ACC112 (cell line): ENCODE data around the gene MUC20.
"Not testable (repeated sequence)": the region's sequence is repeated elsewhere in the genome, so short reads cannot be mapped to it uniquely, and the experiment has no call there.

Experiments used
- H2AFZ ChIP-seq: fragments of 200-600 bp; sonication (generic); one replicate; pipeline ENCODE4 v1.6.0; 2017; ENCODE audit warnings: antibody characterized with exemption, low read length; ENCODE audit not compliant: unreplicated experiment
- H3K27ac ChIP-seq: fragments of 200-600 bp; sonication (generic); 2 replicates; pipeline ENCODE4 v1.5.1; 2014; ENCODE audit warnings: low read depth, mild to moderate bottlenecking, antibody characterized with exemption, low read length, moderate library complexity
- H3K27me3 ChIP-seq: fragments of 200-600 bp; sonication (generic); 2 replicates; pipeline ENCODE4 v1.6.1; 2014; ENCODE audit warnings: mild to moderate bottlenecking, antibody characterized with exemption, low read length, moderate library complexity, mixed read lengths; ENCODE audit not compliant: insufficient read depth
- H3K36me3 ChIP-seq: fragments of 200-600 bp; sonication (generic); 2 replicates; pipeline ENCODE4 v1.6.1; 2016; ENCODE audit warnings: mild to moderate bottlenecking, antibody characterized with exemption, low read length, moderate library complexity, mixed read lengths; ENCODE audit not compliant: insufficient read depth
- H3K4me1 ChIP-seq: fragments of 200-600 bp; sonication (generic); one replicate; pipeline ENCODE4 v1.6.1; 2016; ENCODE audit warnings: low read length, mixed read lengths; ENCODE audit not compliant: insufficient read depth, unreplicated experiment, control insufficient read depth
- H3K4me3 ChIP-seq: fragments of 200-600 bp; sonication (generic); 2 replicates; pipeline ENCODE4 v1.5.1; 2014; ENCODE audit warnings: mild to moderate bottlenecking, low read depth, low read length
- H3K79me2 ChIP-seq: fragments of 200-600 bp; sonication (generic); one replicate; pipeline ENCODE4 v1.6.0; 2016; ENCODE audit warnings: low read length; ENCODE audit not compliant: control insufficient read depth, unreplicated experiment, insufficient read depth

The MUC20 gene

GRCh38 chr3:195722996-195723345 lies 2.2 kb downstream of the MUC20 start:
- H2AFZ ChIP-seq, H3K4me3 ChIP-seq, H3K36me3 ChIP-seq, H3K79me2 ChIP-seq, H3K27ac ChIP-seq, H3K4me1 ChIP-seq: not testable (repeated sequence)
- H3K27me3 ChIP-seq = peaks cover 32% of the 10 kb centered on the region

- H3K4me3 ChIP-seq, H3K36me3 ChIP-seq, H3K27ac ChIP-seq, H3K79me2 ChIP-seq, H2AFZ ChIP-seq, H3K4me1 ChIP-seq: not testable (repeated sequence)
- peaks cover 19% of the 10 kb centered on the region for H3K27me3 ChIP-seq
These were observed 3.6 kb downstream of the MUC20 start for GRCh38 chr3:195724363-195724762.

- H3K27ac ChIP-seq, H3K36me3 ChIP-seq, H3K4me3 ChIP-seq, H3K27me3 ChIP-seq, H2AFZ ChIP-seq, H3K79me2 ChIP-seq, H3K4me1 ChIP-seq: not testable (repeated sequence)
These were observed 5.3 kb downstream of the MUC20 start for GRCh38 chr3:195725916-195726740.

GRCh38 chr3:195727606-195728195 lies 6.9 kb downstream of the MUC20 start:
- no peaks in the 10 kb centered on the region for H3K79me2 ChIP-seq
- no peak overlapping the region for H3K4me3 ChIP-seq
- peaks cover 6% of the 10 kb centered on the region for H3K27me3 ChIP-seq
- no peak overlapping the region for H2AFZ ChIP-seq
- H3K36me3 ChIP-seq = no peaks in the 10 kb centered on the region
- H3K27ac ChIP-seq = no peak overlapping the region
- no peaks in the 10 kb centered on the region for H3K4me1 ChIP-seq

- not testable (repeated sequence) for H3K27me3 ChIP-seq, H3K36me3 ChIP-seq, H3K27ac ChIP-seq, H3K4me3 ChIP-seq, H3K79me2 ChIP-seq, H3K4me1 ChIP-seq, H2AFZ ChIP-seq
These were observed 8.0 kb downstream of the MUC20 start for GRCh38 chr3:195728789-195729188.

- H3K27ac ChIP-seq = no peak overlapping the region
- H2AFZ ChIP-seq = no peak overlapping the region
- H3K4me3 ChIP-seq = no peak overlapping the region
- H3K4me1 ChIP-seq = no peaks in the 10 kb centered on the region
- H3K27me3 ChIP-seq = peaks cover 6% of the 10 kb centered on the region
- no peaks in the 10 kb centered on the region for H3K36me3 ChIP-seq
- H3K79me2 ChIP-seq = no peaks in the 10 kb centered on the region
These were observed 8.9 kb downstream of the MUC20 start for GRCh38 chr3:195729476-195730251.

- H3K27ac ChIP-seq = no peak overlapping the region
- peaks cover 24% of the 10 kb centered on the region for H3K27me3 ChIP-seq
- no peaks in the 10 kb centered on the region for H3K79me2 ChIP-seq
- H3K4me1 ChIP-seq = no peaks in the 10 kb centered on the region
- H2AFZ ChIP-seq = no peak overlapping the region
- H3K4me3 ChIP-seq = no peak overlapping the region
- no peaks in the 10 kb centered on the region for H3K36me3 ChIP-seq
These were observed 10.7 kb downstream of the MUC20 start for GRCh38 chr3:195731356-195731905.

- Histone ChIP-seq H3K79me2 (no peaks in the 10 kb centered on the region), H3K4me1 (no peaks in the 10 kb centered on the region), H3K27ac (no peak overlapping the region), H2AFZ (no peak overlapping the region), H3K27me3 (peaks cover 30% of the 10 kb centered on the region), H3K4me3 (no peak overlapping the region), H3K36me3 (no peaks in the 10 kb centered on the region)
These were observed 12.2 kb downstream of the MUC20 start for GRCh38 chr3:195732940-195733339.

GRCh38 chr3:195735036-195735695 lies 14.4 kb downstream of the MUC20 start:
- no peak overlapping the region for H2AFZ ChIP-seq
- no peak overlapping the region for H3K27ac ChIP-seq
- H3K4me1 ChIP-seq = no peaks in the 10 kb centered on the region
- peaks cover 47% of the 10 kb centered on the region for H3K27me3 ChIP-seq
- no peaks in the 10 kb centered on the region for H3K36me3 ChIP-seq
- H3K4me3 ChIP-seq = no peak overlapping the region
- no peaks in the 10 kb centered on the region for H3K79me2 ChIP-seq

GRCh38 chr3:195736866-195737490 lies 16.2 kb downstream of the MUC20 start:
- no peak overlapping the region for H3K27ac ChIP-seq
- H3K79me2 ChIP-seq = no peaks in the 10 kb centered on the region
- H3K4me1 ChIP-seq = no peaks in the 10 kb centered on the region
- no peak overlapping the region for H2AFZ ChIP-seq
- H3K27me3 ChIP-seq = peaks cover 56% of the 10 kb centered on the region
- H3K4me3 ChIP-seq = no peak overlapping the region
- no peaks in the 10 kb centered on the region for H3K36me3 ChIP-seq
